Spleen (tissue), 11 donors: ENCODE measurements around the gene RIC8A. TPM values are rescaled to one million over a fixed set of nuclear protein-coding genes. Genes with fewer than 3 reads are reported as not detected.
A peak's percentile ranks its signal among the peaks of the same experiment; 100 is the strongest.

ENCODE experiments used
- DNase-seq: peaks from one replicate; pipeline ENCODE4 v3.0.0-alpha.2; 2020
- H3K27ac ChIP-seq, 8 donors: fragments of 200-600 bp; sonication (generic) in 7 of 8; 1 replicate in 4 of 8; 2 replicates in 4 of 8; pipeline versions ENCODE4 v1.5.0 to v1.8.0; 2016 to 2021; ENCODE audit warnings: inconsistent platforms in 4 of 8, mild to moderate bottlenecking in 4 of 8, moderate library complexity in 1 of 8
- H3K27me3 ChIP-seq, 7 donors: fragments of 200-600 bp; sonication (generic) in 6 of 7; replicated peaks in 1 of 7; 1 replicate in 4 of 7; 2 replicates in 3 of 7; pipeline versions ENCODE4 v1.5.0 to v1.8.0; 2016 to 2021; ENCODE audit warnings: inconsistent platforms in 3 of 7, mild to moderate bottlenecking in 1 of 7
- H3K36me3 ChIP-seq, 6 donors: fragments of 200-600 bp; sonication (generic) in 5 of 6; 1 replicate in 4 of 6; 2 replicates in 2 of 6; pipeline versions ENCODE4 v1.5.0 to v1.8.0; 2016 to 2021; ENCODE audit warnings: inconsistent platforms in 2 of 6
- H3K4me1 ChIP-seq, 6 donors: fragments of 200-600 bp; sonication (generic) in 5 of 6; 1 replicate in 3 of 6; 2 replicates in 3 of 6; pipeline versions ENCODE4 v1.5.0 to v1.8.0; 2016 to 2021; ENCODE audit warnings: inconsistent platforms in 3 of 6
- H3K4me3 ChIP-seq, 8 donors: fragments of 200-600 bp; sonication (generic) in 7 of 8; 1 replicate in 4 of 8; 2 replicates in 4 of 8; pipeline versions ENCODE4 v1.5.0 to v1.8.0; 2016 to 2021; ENCODE audit warnings: inconsistent platforms in 4 of 8, mild to moderate bottlenecking in 4 of 8, moderate library complexity in 2 of 8
- H3K9me3 ChIP-seq, 8 donors: fragments of 200-600 bp; sonication (generic) in 7 of 8; 1 replicate in 4 of 8; 2 replicates in 4 of 8; pipeline versions ENCODE4 v1.5.0 to v1.8.0; 2016 to 2021; ENCODE audit warnings: inconsistent platforms in 4 of 8
- CTCF ChIP-seq, 11 experiments: fragments of 200-600 bp in 7 of 11; fragments of 450-650 bp in 4 of 11; sonication (generic) in 4 of 11; IDR thresholded peaks in 8 of 11; conservative IDR thresholded peaks in 3 of 11; 1 replicate in 7 of 11; 2 replicates in 4 of 11; pipeline versions ENCODE4 v1.4.0 to v1.8.0; 2016 to 2021; ENCODE audit warnings: antibody characterized with exemption in 11 of 11, inconsistent platforms in 4 of 11, mild to moderate bottlenecking in 1 of 11
- POLR2A ChIP-seq, 3 donors: fragments of 450-650 bp; IDR thresholded peaks; one replicate each; pipeline ENCODE4 v1.5.1; 2017; ENCODE audit warnings: antibody characterized with exemption in 3 of 3, mild to moderate bottlenecking in 1 of 3
- POLR2AphosphoS5 ChIP-seq, 3 donors: sonication (generic); formaldehyde crosslinking; IDR thresholded peaks; one replicate each; pipeline ENCODE4 v1.5.1; 2017; ENCODE audit warnings: antibody characterized with exemption in 3 of 3
- WGBS, 5 donors: extraction: QIAGEN DNeasy Blood & Tissue Kit in 3 of 5; methylation state at CpG; one replicate each; pipeline versions ENCODE4 v1.1.5 to v1.1.7; 2013 to 2018; 5-methylcytosine and 5-hydroxymethylcytosine counted together
- intact Hi-C: fragments of 100-400 bp; cut with DNase I; formaldehyde crosslinking; loops from one replicate; pipeline ENCODE4 v1.15.0; 2023; ENCODE audit warnings: low total_unique reads
- polyA plus RNA-seq, 3 donors: library from polyadenylated mRNA; stranded (reverse); fragments of 200-250 nt; gene quantifications; one replicate each; pipeline ENCODE4 v1.2.1, GENCODE V29; 2013
- total RNA-seq, 7 donors: library from RNA; depleted of rRNA in 3 of 7; stranded (reverse); fragments of >200 nt in 3 of 7; fragmentation: NEBNext Ultra II Directional in 4 of 7; extraction: Animal tissue kit (Norgen Biotek cat#: 25700) in 4 of 7; gene quantifications; one replicate each; pipeline versions ENCODE4 v1.1.0 to v1.2.1, GENCODE V29; 2016 to 2021
- donor health status: healthy with polysubstance abuse.
- donor health status: DM: no; HTN: no; CAD: no; lungs with moderate emphysema.
- donor health status: DM: no; HTN: no; CAD: no.
- donor health status: Bipolar disorder and iron deficiency.
- donor health status: healthy.
- donor health status: DM: no; HTN: no; CAD: no.
- donor health status: DM: yes; HTN: yes; CAD: no.

The RIC8A gene
- total and polyA plus RNA-seq, 10 donors, result 38.6 to 141 (median 79.6) TPM

GRCh38 chr11:240315-240714, 32.8 kb downstream of the RIC8A start:
- Histone ChIP-seq H3K36me3 (peaks cover 2 to 72% (median 49%) of the 10 kb centered on the region in 6 donors), H3K4me1 (peaks cover 19 to 51% (median 31%) of the 10 kb centered on the region in 6 donors), H3K27me3 (no peaks in the 10 kb centered on the region), H3K4me3 (no peak overlapping the region), H3K27ac (no peak overlapping the region), H3K9me3 (no peaks in the 10 kb centered on the region)
- intact Hi-C loops, result no loop called here
- no peak for DNase-seq
- TF ChIP-seq CTCF (IDR thresholded peaks at IDR 0.05 in 8 of 11, conservative IDR thresholded peaks at IDR 0.05 in 3 of 11) (no peak), POLR2AphosphoS5 (IDR thresholded peaks at IDR 0.05) (no peak)
- 79 to 100% (median 91%) methylated on average over 1 of the region's 1 CpG for WGBS, 5 donors

- WGBS, 5 donors, result 93 to 96% (median 95%) methylated on average over 5 of the region's 5 CpGs
- Histone ChIP-seq H3K9me3 (no peaks in the 10 kb centered on the region), H3K27ac (no peak overlapping the region), H3K4me3 (no peak overlapping the region), H3K36me3 (peaks cover 2 to 85% (median 60%) of the 10 kb centered on the region in 6 donors), H3K27me3 (no peaks in the 10 kb centered on the region), H3K4me1 (peaks cover 15 to 45% (median 26%) of the 10 kb centered on the region in 6 donors)
- intact Hi-C loops, result no loop called here
- no peak for DNase-seq
- TF ChIP-seq POLR2A (IDR thresholded peaks at IDR 0.05), result no peak
- no peak for TF ChIP-seq CTCF (IDR thresholded peaks at IDR 0.05 in 8 of 11, conservative IDR thresholded peaks at IDR 0.05 in 3 of 11)
- no peak for TF ChIP-seq POLR2AphosphoS5 (IDR thresholded peaks at IDR 0.05)
Observed at GRCh38 chr11:241634-242033, 34.1 kb downstream of the RIC8A start.

- no peak for TF ChIP-seq POLR2A (IDR thresholded peaks at IDR 0.05)
- H3K4me3 ChIP-seq, result no peak overlapping the region
- no peak overlapping the region for H3K27ac ChIP-seq
- H3K9me3 ChIP-seq, result no peaks in the 10 kb centered on the region
- no peak for DNase-seq
- peaks cover 6 to 100% (median 84%) of the 10 kb centered on the region in 6 donors for H3K36me3 ChIP-seq
- intact Hi-C loops, result no loop called here
- H3K4me1 ChIP-seq, result peaks cover 0 to 23% (median 3%) of the 10 kb centered on the region in 6 donors
- no peaks in the 10 kb centered on the region for H3K27me3 ChIP-seq
- WGBS, 5 donors, result 91 to 97% (median 95%) methylated on average over 2 of the region's 2 CpGs
Observed at GRCh38 chr11:244376-244775, 36.9 kb downstream of the RIC8A start.

GRCh38 chr11:249062-249461, 41.6 kb downstream of the RIC8A start:
- 75 to 93% (median 84%) methylated on average over 8 of the region's 8 CpGs for WGBS, 5 donors
- peaks cover 3 to 100% (median 88%) of the 10 kb centered on the region in 6 donors for H3K36me3 ChIP-seq

More at GRCh38 chr11:249062-249461, 41.6 kb downstream of the RIC8A start:
- H3K9me3 ChIP-seq, result no peaks in the 10 kb centered on the region
- H3K27me3 ChIP-seq, result no peaks in the 10 kb centered on the region
- intact Hi-C loops, result no loop called here
- H3K4me1 ChIP-seq, result peaks cover 0 to 9% (median 0%) of the 10 kb centered on the region in 6 donors
- TF ChIP-seq POLR2AphosphoS5 (IDR thresholded peaks at IDR 0.05) (peak in 1 of 3 donors; percentile 16), CTCF (IDR thresholded peaks at IDR 0.05 in 8 of 11, conservative IDR thresholded peaks at IDR 0.05 in 3 of 11) (no peak)
- H3K27ac ChIP-seq, result no peak overlapping the region
- no peak overlapping the region for H3K4me3 ChIP-seq
- no peak for DNase-seq
